ENCODE results near the gene COMMD3. TPM values are rescaled to one million over a fixed set of nuclear protein-coding genes. Genes with fewer than 3 reads are reported as not detected.

COMMD3 gene
- total and polyA plus RNA-seq, 2 of the 8 experiments (the other 6 are each of a cell fraction or from before 2014, with no cell fraction given), result 2.3 to 2.7 TPM

DNA sequence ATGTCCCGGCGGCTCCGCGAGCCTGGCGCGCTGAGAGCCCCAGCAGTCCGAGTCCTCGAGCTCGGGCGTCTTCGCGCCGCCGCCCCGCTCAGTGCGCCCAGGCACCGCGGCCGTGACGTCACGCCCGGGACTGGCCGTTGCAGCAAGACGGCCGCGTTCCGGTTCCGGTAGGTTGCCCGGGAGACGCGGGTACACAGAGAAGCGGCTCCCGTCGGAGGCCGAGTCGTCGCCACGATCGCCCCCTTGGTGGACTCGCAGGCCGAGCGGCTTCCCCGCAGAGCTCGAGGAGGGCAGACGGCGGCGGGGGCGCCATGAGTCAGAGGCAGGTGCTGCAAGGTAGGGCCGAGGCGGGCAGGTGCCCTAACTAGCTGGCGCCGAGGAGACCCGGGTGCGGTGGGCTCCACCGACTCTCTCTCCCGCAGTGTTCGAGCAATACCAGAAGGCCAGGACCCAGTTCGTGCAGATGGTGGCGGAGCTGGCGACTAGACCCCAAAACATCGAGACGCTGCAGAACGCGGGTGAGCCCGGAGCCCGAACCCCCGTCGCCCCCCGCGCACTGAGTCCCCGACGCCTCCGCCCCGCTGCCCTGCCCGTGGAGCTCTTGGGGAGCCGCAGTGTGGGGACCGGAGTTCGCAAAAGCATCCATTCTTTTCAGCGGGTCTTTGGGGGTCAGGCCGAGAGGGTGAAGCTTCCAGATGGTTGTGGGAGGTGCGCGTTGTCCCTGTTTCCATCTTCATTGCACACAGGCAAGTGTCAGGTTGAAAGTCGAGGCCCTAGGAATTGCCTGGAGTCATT is 29.3 kb downstream of the COMMD3 start, which contains the start of gene SPAG6 (continued):
- TF ChIP-seq TCF12 (IDR thresholded peaks at IDR 0.05; ENCODE audit: low read depth, low read length) (no peak), RNF2 (IDR thresholded peaks at IDR 0.05; ENCODE audit: borderline replicate concordance, low read depth, low read length, missing control alignments, poor library complexity, severe bottlenecking) (peak; percentile 64), KDM5A (IDR thresholded peaks at IDR 0.05; ENCODE audit: low read length) (no peak), HDAC2 (IDR thresholded peaks at IDR 0.05; ENCODE audit: borderline replicate concordance in 1 of 2, low read depth in 2 of 2, low read length in 2 of 2) (no peak), POLR2A (IDR thresholded peaks at IDR 0.05; ENCODE audit: control extremely low read depth in 1 of 2, low read depth in 2 of 2, low read length in 2 of 2) (no peak), RBBP5 (IDR thresholded peaks at IDR 0.05; ENCODE audit: borderline replicate concordance, low read depth, low read length) (no peak; the same call in 1 of the 2 replicates), SP2 (IDR thresholded peaks at IDR 0.05; ENCODE audit: low read length) (no peak), GTF2F1 (IDR thresholded peaks at IDR 0.05; ENCODE audit: borderline replicate concordance, low read depth, low read length) (no peak), RXRA (IDR thresholded peaks at IDR 0.05; ENCODE audit: insufficient read depth, low read depth, low read length) (no peak), BRCA1 (IDR thresholded peaks at IDR 0.05; ENCODE audit: low read depth, low read length) (no peak), CHD2 (IDR thresholded peaks at IDR 0.05; ENCODE audit: low read length) (no peak), JUND (IDR thresholded peaks at IDR 0.05; ENCODE audit: low read length) (no peak), RFX5 (IDR thresholded peaks at IDR 0.05; ENCODE audit: borderline replicate concordance, low read depth, low read length) (no peak), SP1 (IDR thresholded peaks at IDR 0.05; ENCODE audit: low read depth, low read length) (no peak), CTBP2 (IDR thresholded peaks at IDR 0.05; ENCODE audit: borderline replicate concordance, insufficient read depth, insufficient read length, low read length) (no peak), ASH2L (IDR thresholded peaks at IDR 0.05; ENCODE audit: low read length) (peak; percentile 42), BACH1 (IDR thresholded peaks at IDR 0.05; ENCODE audit: low read length) (no peak), MAFK (IDR thresholded peaks at IDR 0.05; ENCODE audit: low read depth, low read length) (no peak), SUZ12 (IDR thresholded peaks at IDR 0.05; ENCODE audit: low read length) (peak; percentile 72), PHF8 (conservative IDR thresholded peaks at IDR 0.05; ENCODE audit: low read depth, low read length) (no peak), CREB1 (IDR thresholded peaks at IDR 0.05) (peak; percentile 95), POU5F1 (IDR thresholded peaks at IDR 0.05; ENCODE audit: low read depth, low read length) (no peak), SIX5 (IDR thresholded peaks at IDR 0.05; ENCODE audit: low read depth, low read length) (no peak), SIN3A (conservative IDR thresholded peaks at IDR 0.05 in 1 of 2, IDR thresholded peaks at IDR 0.05 in 1 of 2; ENCODE audit: low read depth in 1 of 2, low read length in 2 of 2) (peak in 1 of 2 experiments; percentile 54; a peak in 1 of 4 replicates)
- TF ChIP-seq, protein P1, sequence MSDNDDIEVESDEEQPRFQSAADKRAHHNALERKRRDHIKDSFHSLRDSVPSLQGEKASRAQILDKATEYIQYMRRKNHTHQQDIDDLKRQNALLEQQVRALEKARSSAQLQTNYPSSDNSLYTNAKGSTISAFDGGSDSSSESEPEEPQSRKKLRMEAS (IDR thresholded peaks at IDR 0.05), result peak; percentile 95

Data from H1 (cell line).